HL-60/S4 treated with phorbol 12-myristate 13-acetate at 8.2 ng/mL for 4 days and 3 days (cell line): Measurements from ENCODE around the gene VPS18.

Experiments
- in situ Hi-C: fragments of 300-500 bp; cut with MboI; formaldehyde crosslinking; loops from 2 replicates; pipeline ENCODE4 v1.15.0; 2022; ENCODE audit warnings: low sequenced_read_pairs

VPS18 gene

GRCh38 chr15:40899536-40900207 is 5.4 kb downstream of the VPS18 start:
- in situ Hi-C loops = no loop called here

- in situ Hi-C loops = no loop called here
These were observed 6.2 kb downstream of the VPS18 start for GRCh38 chr15:40900256-40901052.

GRCh38 chr15:40901053-40901443 is 6.8 kb downstream of the VPS18 start:
- in situ Hi-C loops = no loop called here

GRCh38 chr15:40902605-40903561 is 8.6 kb downstream of the VPS18 start:
- in situ Hi-C loops = no loop called here

- in situ Hi-C loops = no loop called here
These were observed 10.4 kb downstream of the VPS18 start for GRCh38 chr15:40904552-40905201.

- in situ Hi-C loops = no loop called here
These were observed 12.1 kb downstream of the VPS18 start for GRCh38 chr15:40906091-40906990.

GRCh38 chr15:40906991-40907802 is 12.9 kb downstream of the VPS18 start:
- in situ Hi-C loops = no loop called here

GRCh38 chr15:40908095-40908494 is 13.8 kb downstream of the VPS18 start:
- in situ Hi-C loops = no loop called here

- in situ Hi-C loops = no loop called here
These were observed 15.7 kb downstream of the VPS18 start for GRCh38 chr15:40909662-40910630.

- in situ Hi-C loops = no loop called here
These were observed 16.9 kb downstream of the VPS18 start for GRCh38 chr15:40911141-40911540.

- in situ Hi-C loops = no loop called here
These were observed 17.4 kb downstream of the VPS18 start for GRCh38 chr15:40911693-40912092.

GRCh38 chr15:40912478-40912877 is 18.2 kb downstream of the VPS18 start:
- in situ Hi-C loops = no loop called here

- in situ Hi-C loops = no loop called here
These were observed 19.8 kb downstream of the VPS18 start for GRCh38 chr15:40914013-40914412.

- in situ Hi-C loops = no loop called here
These were observed 20.2 kb downstream of the VPS18 start for GRCh38 chr15:40914486-40914885.

- in situ Hi-C loops = no loop called here
These were observed 20.9 kb downstream of the VPS18 start for GRCh38 chr15:40915116-40915661.

- in situ Hi-C loops = no loop called here
These were observed 21.4 kb downstream of the VPS18 start for GRCh38 chr15:40915679-40916078.

- in situ Hi-C loops = no loop called here
These were observed 23.3 kb downstream of the VPS18 start for GRCh38 chr15:40917585-40917984.
